HEK293 (cell line): ENCODE measurements around the gene SNX19.

ENCODE experiments used
- GLI4 ChIP-seq: fragments of 450-650 bp; formaldehyde crosslinking; IDR thresholded peaks from 2 replicates; pipeline ENCODE4 v1.5.1; 2016; ENCODE audit warnings: missing biosample characterization, missing genetic modification characterization
- HOXA7 ChIP-seq: sonication (generic); formaldehyde crosslinking; IDR thresholded peaks from 2 replicates; pipeline ENCODE4 v1.8.1; 2022; ENCODE audit warnings: missing genetic modification reagents, borderline replicate concordance
- ZBTB44 ChIP-seq: fragments of 450-650 bp; IDR thresholded peaks from 2 replicates; pipeline ENCODE4 v1.5.1; 2018; ENCODE audit warnings: missing biosample characterization, mild to moderate bottlenecking, missing genetic modification characterization
- ZNF274 ChIP-seq, 2 experiments: fragments of 200-500 bp in 1 of 2; fragments of 450-650 bp in 1 of 2; sonication (Bioruptor generic) in 1 of 2; formaldehyde crosslinking in 1 of 2; IDR thresholded peaks; 2 replicates each; pipeline versions ENCODE4 v1.5.1 to v1.6.1; 2014 to 2016; ENCODE audit warnings: borderline replicate concordance in 1 of 2, inconsistent platforms in 1 of 2, low read length in 1 of 2, missing biosample characterization in 1 of 2, missing genetic modification characterization in 1 of 2
- ZNF311 ChIP-seq: fragments of 450-650 bp; formaldehyde crosslinking; IDR thresholded peaks from 2 replicates; pipeline ENCODE4 v1.5.1; 2017; ENCODE audit warnings: missing biosample characterization, missing genetic modification characterization, borderline replicate concordance
- ZNF398 ChIP-seq: fragments of 450-650 bp; formaldehyde crosslinking; IDR thresholded peaks from 2 replicates; pipeline ENCODE4 v1.5.1; 2017; ENCODE audit warnings: missing biosample characterization, missing genetic modification characterization
- ZNF830 ChIP-seq: fragments of 450-650 bp; IDR thresholded peaks from 2 replicates; pipeline ENCODE4 v1.5.0; 2018; ENCODE audit warnings: missing biosample characterization, missing genetic modification characterization, low read depth, mild to moderate bottlenecking, moderate library complexity
- TF ChIP-seq, protein P1 (sequence below): fragments of 450-650 bp; formaldehyde crosslinking; IDR thresholded peaks from 2 replicates; pipeline ENCODE4 v1.5.1; 2016; ENCODE audit warnings: missing biosample characterization, missing genetic modification characterization
- TF ChIP-seq, protein P2 (sequence below): fragments of 450-650 bp; formaldehyde crosslinking; IDR thresholded peaks from 2 replicates; pipeline ENCODE4 v1.5.1; 2017; ENCODE audit warnings: missing biosample characterization, missing genetic modification characterization
- TF ChIP-seq, protein P3 (sequence below): fragments of 450-650 bp; formaldehyde crosslinking; IDR thresholded peaks from 2 replicates; pipeline ENCODE4 v1.5.1; 2016; ENCODE audit warnings: missing biosample characterization, missing genetic modification characterization, low read depth
- TF ChIP-seq, protein P4 (sequence below): fragments of 450-650 bp; formaldehyde crosslinking; conservative IDR thresholded peaks from 2 replicates; pipeline ENCODE4 v1.5.1; 2016; ENCODE audit warnings: low read depth, missing biosample characterization, missing genetic modification characterization

DNA sequence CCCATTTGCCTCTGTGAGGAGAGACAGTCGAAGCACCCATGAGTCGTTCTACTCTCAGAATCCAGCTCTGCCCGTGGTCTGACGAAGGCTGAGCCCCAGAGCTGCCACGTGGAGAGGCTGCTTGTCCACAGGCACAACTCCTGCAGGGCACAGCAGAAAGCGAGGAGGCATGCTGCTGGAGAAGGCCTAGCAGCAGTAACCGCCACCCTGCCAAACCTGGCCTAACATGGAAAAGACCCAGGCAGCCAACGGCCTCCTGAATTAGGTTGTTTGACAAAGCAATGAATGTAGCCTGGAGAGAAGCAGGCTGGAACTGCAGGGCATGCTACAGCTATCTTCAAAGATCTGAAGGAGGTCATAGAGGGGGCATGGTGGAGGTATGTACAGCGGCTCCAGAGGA, 89.7 kb downstream of the SNX19 start:
- TF ChIP-seq, protein P1, sequence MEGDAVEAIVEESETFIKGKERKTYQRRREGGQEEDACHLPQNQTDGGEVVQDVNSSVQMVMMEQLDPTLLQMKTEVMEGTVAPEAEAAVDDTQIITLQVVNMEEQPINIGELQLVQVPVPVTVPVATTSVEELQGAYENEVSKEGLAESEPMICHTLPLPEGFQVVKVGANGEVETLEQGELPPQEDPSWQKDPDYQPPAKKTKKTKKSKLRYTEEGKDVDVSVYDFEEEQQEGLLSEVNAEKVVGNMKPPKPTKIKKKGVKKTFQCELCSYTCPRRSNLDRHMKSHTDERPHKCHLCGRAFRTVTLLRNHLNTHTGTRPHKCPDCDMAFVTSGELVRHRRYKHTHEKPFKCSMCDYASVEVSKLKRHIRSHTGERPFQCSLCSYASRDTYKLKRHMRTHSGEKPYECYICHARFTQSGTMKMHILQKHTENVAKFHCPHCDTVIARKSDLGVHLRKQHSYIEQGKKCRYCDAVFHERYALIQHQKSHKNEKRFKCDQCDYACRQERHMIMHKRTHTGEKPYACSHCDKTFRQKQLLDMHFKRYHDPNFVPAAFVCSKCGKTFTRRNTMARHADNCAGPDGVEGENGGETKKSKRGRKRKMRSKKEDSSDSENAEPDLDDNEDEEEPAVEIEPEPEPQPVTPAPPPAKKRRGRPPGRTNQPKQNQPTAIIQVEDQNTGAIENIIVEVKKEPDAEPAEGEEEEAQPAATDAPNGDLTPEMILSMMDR (tag by site-specific recombination): no peak
- TF ChIP-seq ZNF398 (no peak), HOXA7 (CRISPR knock-in tag) (no peak), ZNF830 (tag by site-specific recombination) (no peak), GLI4 (tag by site-specific recombination) (no peak), ZBTB44 (tag by site-specific recombination) (no peak), ZNF274 (IDR thresholded peaks at IDR 0.05; ENCODE audit: low read length) (no peak), ZNF274 (tag by site-specific recombination; IDR thresholded peaks at IDR 0.05; ENCODE audit: borderline replicate concordance) (no peak), ZNF311 (tag by site-specific recombination) (no peak)
- TF ChIP-seq, protein P2, sequence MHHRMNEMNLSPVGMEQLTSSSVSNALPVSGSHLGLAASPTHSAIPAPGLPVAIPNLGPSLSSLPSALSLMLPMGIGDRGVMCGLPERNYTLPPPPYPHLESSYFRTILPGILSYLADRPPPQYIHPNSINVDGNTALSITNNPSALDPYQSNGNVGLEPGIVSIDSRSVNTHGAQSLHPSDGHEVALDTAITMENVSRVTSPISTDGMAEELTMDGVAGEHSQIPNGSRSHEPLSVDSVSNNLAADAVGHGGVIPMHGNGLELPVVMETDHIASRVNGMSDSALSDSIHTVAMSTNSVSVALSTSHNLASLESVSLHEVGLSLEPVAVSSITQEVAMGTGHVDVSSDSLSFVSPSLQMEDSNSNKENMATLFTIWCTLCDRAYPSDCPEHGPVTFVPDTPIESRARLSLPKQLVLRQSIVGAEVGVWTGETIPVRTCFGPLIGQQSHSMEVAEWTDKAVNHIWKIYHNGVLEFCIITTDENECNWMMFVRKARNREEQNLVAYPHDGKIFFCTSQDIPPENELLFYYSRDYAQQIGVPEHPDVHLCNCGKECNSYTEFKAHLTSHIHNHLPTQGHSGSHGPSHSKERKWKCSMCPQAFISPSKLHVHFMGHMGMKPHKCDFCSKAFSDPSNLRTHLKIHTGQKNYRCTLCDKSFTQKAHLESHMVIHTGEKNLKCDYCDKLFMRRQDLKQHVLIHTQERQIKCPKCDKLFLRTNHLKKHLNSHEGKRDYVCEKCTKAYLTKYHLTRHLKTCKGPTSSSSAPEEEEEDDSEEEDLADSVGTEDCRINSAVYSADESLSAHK: no peak
- TF ChIP-seq, protein P3, sequence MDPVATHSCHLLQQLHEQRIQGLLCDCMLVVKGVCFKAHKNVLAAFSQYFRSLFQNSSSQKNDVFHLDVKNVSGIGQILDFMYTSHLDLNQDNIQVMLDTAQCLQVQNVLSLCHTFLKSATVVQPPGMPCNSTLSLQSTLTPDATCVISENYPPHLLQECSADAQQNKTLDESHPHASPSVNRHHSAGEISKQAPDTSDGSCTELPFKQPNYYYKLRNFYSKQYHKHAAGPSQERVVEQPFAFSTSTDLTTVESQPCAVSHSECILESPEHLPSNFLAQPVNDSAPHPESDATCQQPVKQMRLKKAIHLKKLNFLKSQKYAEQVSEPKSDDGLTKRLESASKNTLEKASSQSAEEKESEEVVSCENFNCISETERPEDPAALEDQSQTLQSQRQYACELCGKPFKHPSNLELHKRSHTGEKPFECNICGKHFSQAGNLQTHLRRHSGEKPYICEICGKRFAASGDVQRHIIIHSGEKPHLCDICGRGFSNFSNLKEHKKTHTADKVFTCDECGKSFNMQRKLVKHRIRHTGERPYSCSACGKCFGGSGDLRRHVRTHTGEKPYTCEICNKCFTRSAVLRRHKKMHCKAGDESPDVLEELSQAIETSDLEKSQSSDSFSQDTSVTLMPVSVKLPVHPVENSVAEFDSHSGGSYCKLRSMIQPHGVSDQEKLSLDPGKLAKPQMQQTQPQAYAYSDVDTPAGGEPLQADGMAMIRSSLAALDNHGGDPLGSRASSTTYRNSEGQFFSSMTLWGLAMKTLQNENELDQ (tag by site-specific recombination): no peak
- TF ChIP-seq, protein P4, sequence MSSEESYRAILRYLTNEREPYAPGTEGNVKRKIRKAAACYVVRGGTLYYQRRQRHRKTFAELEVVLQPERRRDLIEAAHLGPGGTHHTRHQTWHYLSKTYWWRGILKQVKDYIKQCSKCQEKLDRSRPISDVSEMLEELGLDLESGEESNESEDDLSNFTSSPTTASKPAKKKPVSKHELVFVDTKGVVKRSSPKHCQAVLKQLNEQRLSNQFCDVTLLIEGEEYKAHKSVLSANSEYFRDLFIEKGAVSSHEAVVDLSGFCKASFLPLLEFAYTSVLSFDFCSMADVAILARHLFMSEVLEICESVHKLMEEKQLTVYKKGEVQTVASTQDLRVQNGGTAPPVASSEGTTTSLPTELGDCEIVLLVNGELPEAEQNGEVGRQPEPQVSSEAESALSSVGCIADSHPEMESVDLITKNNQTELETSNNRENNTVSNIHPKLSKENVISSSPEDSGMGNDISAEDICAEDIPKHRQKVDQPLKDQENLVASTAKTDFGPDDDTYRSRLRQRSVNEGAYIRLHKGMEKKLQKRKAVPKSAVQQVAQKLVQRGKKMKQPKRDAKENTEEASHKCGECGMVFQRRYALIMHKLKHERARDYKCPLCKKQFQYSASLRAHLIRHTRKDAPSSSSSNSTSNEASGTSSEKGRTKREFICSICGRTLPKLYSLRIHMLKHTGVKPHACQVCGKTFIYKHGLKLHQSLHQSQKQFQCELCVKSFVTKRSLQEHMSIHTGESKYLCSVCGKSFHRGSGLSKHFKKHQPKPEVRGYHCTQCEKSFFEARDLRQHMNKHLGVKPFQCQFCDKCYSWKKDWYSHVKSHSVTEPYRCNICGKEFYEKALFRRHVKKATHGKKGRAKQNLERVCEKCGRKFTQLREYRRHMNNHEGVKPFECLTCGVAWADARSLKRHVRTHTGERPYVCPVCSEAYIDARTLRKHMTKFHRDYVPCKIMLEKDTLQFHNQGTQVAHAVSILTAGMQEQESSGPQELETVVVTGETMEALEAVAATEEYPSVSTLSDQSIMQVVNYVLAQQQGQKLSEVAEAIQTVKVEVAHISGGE (tag by site-specific recombination): no peak
